ENCODE data around the gene ZNF79.

DNA sequence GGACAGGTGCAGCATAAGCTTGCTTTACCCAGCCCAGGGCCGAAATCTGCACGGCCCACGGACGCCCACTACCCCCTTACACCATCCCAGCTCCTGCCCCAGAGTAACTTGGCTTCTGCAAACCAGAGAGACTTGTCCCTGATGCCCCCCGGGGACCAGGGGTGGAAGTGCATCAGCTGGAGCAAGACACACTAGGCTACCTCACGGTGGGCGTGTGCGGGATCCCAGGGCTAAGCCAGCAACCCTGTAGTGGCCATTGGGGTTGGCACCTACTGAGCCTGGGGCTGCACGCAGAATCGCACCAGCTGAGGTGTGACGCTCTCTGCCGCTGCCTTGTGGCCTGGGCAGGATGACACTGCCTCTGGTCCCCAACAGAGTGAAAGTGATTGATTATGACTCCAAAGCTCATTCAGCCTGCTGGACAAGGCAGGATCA, 6.1 kb upstream of the ZNF79 start:
- TF ChIP-seq, protein P1, sequence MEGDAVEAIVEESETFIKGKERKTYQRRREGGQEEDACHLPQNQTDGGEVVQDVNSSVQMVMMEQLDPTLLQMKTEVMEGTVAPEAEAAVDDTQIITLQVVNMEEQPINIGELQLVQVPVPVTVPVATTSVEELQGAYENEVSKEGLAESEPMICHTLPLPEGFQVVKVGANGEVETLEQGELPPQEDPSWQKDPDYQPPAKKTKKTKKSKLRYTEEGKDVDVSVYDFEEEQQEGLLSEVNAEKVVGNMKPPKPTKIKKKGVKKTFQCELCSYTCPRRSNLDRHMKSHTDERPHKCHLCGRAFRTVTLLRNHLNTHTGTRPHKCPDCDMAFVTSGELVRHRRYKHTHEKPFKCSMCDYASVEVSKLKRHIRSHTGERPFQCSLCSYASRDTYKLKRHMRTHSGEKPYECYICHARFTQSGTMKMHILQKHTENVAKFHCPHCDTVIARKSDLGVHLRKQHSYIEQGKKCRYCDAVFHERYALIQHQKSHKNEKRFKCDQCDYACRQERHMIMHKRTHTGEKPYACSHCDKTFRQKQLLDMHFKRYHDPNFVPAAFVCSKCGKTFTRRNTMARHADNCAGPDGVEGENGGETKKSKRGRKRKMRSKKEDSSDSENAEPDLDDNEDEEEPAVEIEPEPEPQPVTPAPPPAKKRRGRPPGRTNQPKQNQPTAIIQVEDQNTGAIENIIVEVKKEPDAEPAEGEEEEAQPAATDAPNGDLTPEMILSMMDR (IDR thresholded peaks at IDR 0.05) = no peak
- TF ChIP-seq, protein P2, sequence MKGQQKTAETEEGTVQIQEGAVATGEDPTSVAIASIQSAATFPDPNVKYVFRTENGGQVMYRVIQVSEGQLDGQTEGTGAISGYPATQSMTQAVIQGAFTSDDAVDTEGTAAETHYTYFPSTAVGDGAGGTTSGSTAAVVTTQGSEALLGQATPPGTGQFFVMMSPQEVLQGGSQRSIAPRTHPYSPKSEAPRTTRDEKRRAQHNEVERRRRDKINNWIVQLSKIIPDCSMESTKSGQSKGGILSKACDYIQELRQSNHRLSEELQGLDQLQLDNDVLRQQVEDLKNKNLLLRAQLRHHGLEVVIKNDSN (CRISPR knock-in tag; IDR thresholded peaks at IDR 0.05) = no peak
- no peak for TF ChIP-seq ZNF232 (CRISPR knock-in tag; IDR thresholded peaks at IDR 0.05)
